ENCODE data around the gene DNAH9. TPM values are rescaled to one million over a fixed set of nuclear protein-coding genes. Genes with fewer than 3 reads are reported as not detected.

Gene DNAH9
- total RNA-seq, 1 experiment from 2014 or later: 0.22 TPM

DNA sequence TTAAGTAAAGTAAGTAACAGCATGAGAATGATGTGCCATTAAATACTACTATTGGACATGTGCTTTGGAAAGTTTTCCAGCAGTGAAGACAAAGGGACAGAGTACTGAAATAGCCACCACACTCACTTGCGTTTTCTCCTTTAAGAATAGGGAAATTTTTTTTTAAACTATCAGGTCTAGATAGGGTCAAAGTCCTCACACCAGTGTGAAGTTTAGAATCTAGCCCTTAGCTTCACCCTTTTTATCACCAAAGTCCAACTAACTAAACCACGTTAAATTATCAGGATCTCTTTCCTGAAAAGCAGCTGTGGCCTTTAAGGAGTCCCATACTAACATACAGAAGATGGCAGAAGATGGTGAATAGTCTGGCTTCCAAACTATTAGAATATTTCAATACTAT, 218.1 kb downstream of the DNAH9 start:
- H3K27me3 Mint-ChIP-seq (ENCODE audit: low read depth): no peaks in the 10 kb centered on the region; the same call in 1 of the 2 replicates
- Histone ChIP-seq H2BK20ac (ENCODE audit: low read depth, low read length, poor library complexity, severe bottlenecking) (no peak overlapping the region), H3K27ac (ENCODE audit: insufficient read length, low read depth, low read length) (no peak overlapping the region), H3K56ac (ENCODE audit: insufficient read length, low read depth, low read length) (no peak overlapping the region), H4K8ac (replicated peaks; ENCODE audit: insufficient read length, low read depth, low read length) (no peak overlapping the region), H3K18ac (ENCODE audit: insufficient read length, low read depth, low read length) (no peak overlapping the region), H4K91ac (ENCODE audit: insufficient read length, low read depth, low read length) (no peak overlapping the region), H4K5ac (ENCODE audit: insufficient read length, low read depth, low read length) (no peak overlapping the region), H3K4me2 (ENCODE audit: insufficient read depth, insufficient read length, low read length) (no peak overlapping the region), H3K4ac (ENCODE audit: low read depth, low read length) (no peak overlapping the region), H2BK12ac (ENCODE audit: insufficient read length, low read depth, low read length) (no peak overlapping the region), H3K9ac (ENCODE audit: extremely low read depth, insufficient read length, low read length) (no peak overlapping the region), H4K20me1 (ENCODE audit: control insufficient read depth, insufficient read depth, insufficient read length) (no peaks in the 10 kb centered on the region), H3K14ac (ENCODE audit: insufficient read depth, low read length) (no peak overlapping the region), H2BK120ac (ENCODE audit: low read depth, low read length, poor library complexity, severe bottlenecking) (no peak overlapping the region), H2AK5ac (ENCODE audit: insufficient read length, low read length) (no peak overlapping the region), H3K23me2 (ENCODE audit: insufficient read length, low read depth, low read length, poor library complexity, severe bottlenecking) (no peaks in the 10 kb centered on the region), H3K9me3 (ENCODE audit: control insufficient read depth, low read depth, low read length) (no peaks in the 10 kb centered on the region), H3K79me2 (ENCODE audit: insufficient read depth, low read length) (no peaks in the 10 kb centered on the region), H2BK15ac (ENCODE audit: low read depth, low read length) (no peak overlapping the region), H3K79me1 (ENCODE audit: insufficient read depth, low read depth, low read length, poor library complexity, severe bottlenecking) (no peaks in the 10 kb centered on the region), H2BK5ac (ENCODE audit: insufficient read length, low read length) (no peak overlapping the region), H3T11ph (ENCODE audit: low read length) (no peak overlapping the region), H3K4me1 (ENCODE audit: insufficient read depth, low read length) (no peaks in the 10 kb centered on the region), H3K27me3 (ENCODE audit: insufficient read depth, low read length) (no peaks in the 10 kb centered on the region), H2AFZ (ENCODE audit: low read length) (no peak overlapping the region), H3K23ac (ENCODE audit: insufficient read length, low read depth, low read length) (no peak overlapping the region)
- no peak for DNase-seq
- no peaks in the 10 kb centered on the region for H3K36me3 Mint-ChIP-seq (ENCODE audit: insufficient read depth in 1 of 3, low read depth in 3 of 3)
- H3K9me3 Mint-ChIP-seq: no peaks in the 10 kb centered on the region; a peak in 1 of 5 replicates
- WGBS (ENCODE audit: extremely low coverage, insufficient read length, low lambda C conversion rate): no CpG with 5 or more reads among the region's 2 CpGs
- no peaks in the 10 kb centered on the region for H3K4me1 Mint-ChIP-seq
- TF ChIP-seq, protein P1, sequence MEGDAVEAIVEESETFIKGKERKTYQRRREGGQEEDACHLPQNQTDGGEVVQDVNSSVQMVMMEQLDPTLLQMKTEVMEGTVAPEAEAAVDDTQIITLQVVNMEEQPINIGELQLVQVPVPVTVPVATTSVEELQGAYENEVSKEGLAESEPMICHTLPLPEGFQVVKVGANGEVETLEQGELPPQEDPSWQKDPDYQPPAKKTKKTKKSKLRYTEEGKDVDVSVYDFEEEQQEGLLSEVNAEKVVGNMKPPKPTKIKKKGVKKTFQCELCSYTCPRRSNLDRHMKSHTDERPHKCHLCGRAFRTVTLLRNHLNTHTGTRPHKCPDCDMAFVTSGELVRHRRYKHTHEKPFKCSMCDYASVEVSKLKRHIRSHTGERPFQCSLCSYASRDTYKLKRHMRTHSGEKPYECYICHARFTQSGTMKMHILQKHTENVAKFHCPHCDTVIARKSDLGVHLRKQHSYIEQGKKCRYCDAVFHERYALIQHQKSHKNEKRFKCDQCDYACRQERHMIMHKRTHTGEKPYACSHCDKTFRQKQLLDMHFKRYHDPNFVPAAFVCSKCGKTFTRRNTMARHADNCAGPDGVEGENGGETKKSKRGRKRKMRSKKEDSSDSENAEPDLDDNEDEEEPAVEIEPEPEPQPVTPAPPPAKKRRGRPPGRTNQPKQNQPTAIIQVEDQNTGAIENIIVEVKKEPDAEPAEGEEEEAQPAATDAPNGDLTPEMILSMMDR (conservative IDR thresholded peaks at IDR 0.05): no peak
- no peak overlapping the region for H3K27ac Mint-ChIP-seq
- no peak overlapping the region for H3K4me3 Mint-ChIP-seq
